Testis (tissue), 2 donors: Measurements from ENCODE around the gene MFAP3L.

Experiments
- POLR2A ChIP-seq: fragments of 450-650 bp; IDR thresholded peaks from one replicate; pipeline ENCODE4 v1.6.1; 2017; ENCODE audit warnings: antibody characterized with exemption, mild to moderate bottlenecking, moderate library complexity
- TF ChIP-seq, protein P1 (sequence below), 3 experiments: fragments of 450-650 bp in 2 of 3; fragments of 200-600 bp in 1 of 3; sonication (generic) in 1 of 3; IDR thresholded peaks; one replicate each; pipeline ENCODE4 v1.5.1; 2016 to 2019; ENCODE audit warnings: antibody characterized with exemption in 3 of 3, mild to moderate bottlenecking in 2 of 3, moderate library complexity in 1 of 3

DNA sequence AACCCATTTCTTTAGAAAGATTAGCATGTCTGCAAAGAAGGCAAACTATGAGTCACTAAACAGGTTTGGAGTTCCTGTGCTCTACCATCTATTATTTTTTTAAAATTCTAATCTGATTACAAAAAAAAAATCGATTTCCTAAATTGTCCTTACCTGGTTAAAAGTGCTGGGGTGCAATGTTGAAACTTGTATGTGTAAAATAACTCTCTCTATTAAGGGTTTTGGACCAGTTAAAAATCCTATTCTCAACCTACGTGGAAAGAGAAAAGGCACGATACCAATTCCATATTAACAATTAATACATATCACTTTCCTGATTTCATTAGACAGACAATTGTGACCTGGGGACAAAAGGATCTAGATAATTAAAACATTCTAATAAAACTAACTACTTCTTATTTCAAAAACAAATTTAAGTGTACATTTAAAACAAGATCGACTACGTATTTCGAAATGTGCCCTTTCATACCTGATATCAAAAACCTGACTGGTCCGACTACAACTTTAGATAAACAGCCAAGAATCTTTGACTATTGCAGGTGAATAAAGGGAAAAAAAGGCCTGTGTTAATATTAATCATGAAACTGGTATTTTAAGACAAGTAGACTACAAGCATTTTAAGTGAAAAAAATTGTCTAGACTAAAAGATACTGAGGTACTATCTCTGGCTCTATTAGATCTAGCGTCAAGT lies 42.4 kb upstream of the MFAP3L start:
- TF ChIP-seq, protein P1, sequence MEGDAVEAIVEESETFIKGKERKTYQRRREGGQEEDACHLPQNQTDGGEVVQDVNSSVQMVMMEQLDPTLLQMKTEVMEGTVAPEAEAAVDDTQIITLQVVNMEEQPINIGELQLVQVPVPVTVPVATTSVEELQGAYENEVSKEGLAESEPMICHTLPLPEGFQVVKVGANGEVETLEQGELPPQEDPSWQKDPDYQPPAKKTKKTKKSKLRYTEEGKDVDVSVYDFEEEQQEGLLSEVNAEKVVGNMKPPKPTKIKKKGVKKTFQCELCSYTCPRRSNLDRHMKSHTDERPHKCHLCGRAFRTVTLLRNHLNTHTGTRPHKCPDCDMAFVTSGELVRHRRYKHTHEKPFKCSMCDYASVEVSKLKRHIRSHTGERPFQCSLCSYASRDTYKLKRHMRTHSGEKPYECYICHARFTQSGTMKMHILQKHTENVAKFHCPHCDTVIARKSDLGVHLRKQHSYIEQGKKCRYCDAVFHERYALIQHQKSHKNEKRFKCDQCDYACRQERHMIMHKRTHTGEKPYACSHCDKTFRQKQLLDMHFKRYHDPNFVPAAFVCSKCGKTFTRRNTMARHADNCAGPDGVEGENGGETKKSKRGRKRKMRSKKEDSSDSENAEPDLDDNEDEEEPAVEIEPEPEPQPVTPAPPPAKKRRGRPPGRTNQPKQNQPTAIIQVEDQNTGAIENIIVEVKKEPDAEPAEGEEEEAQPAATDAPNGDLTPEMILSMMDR (IDR thresholded peaks at IDR 0.05), result no peak
- no peak for TF ChIP-seq POLR2A
